WI38 (cell line): ENCODE measurements around the gene HLA-DOA.

Source experiments
- H3K4me3 ChIP-seq: 2 replicates; pipeline ENCODE4 v1.5.1; 2011; ENCODE audit warnings: low read depth, mild to moderate bottlenecking, control low read depth, low read length
- TF ChIP-seq, protein P1 (sequence below): IDR thresholded peaks from 2 replicates; pipeline ENCODE4 v1.5.1; 2012; ENCODE audit warnings: low read depth, mild to moderate bottlenecking, control low read depth, low read length

HLA-DOA gene

GRCh38 chr6:33015798-33016197 is 6.4 kb upstream of the HLA-DOA start:
- TF ChIP-seq, protein P1, sequence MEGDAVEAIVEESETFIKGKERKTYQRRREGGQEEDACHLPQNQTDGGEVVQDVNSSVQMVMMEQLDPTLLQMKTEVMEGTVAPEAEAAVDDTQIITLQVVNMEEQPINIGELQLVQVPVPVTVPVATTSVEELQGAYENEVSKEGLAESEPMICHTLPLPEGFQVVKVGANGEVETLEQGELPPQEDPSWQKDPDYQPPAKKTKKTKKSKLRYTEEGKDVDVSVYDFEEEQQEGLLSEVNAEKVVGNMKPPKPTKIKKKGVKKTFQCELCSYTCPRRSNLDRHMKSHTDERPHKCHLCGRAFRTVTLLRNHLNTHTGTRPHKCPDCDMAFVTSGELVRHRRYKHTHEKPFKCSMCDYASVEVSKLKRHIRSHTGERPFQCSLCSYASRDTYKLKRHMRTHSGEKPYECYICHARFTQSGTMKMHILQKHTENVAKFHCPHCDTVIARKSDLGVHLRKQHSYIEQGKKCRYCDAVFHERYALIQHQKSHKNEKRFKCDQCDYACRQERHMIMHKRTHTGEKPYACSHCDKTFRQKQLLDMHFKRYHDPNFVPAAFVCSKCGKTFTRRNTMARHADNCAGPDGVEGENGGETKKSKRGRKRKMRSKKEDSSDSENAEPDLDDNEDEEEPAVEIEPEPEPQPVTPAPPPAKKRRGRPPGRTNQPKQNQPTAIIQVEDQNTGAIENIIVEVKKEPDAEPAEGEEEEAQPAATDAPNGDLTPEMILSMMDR: no peak
- H3K4me3 ChIP-seq: no peak overlapping the region

DNA sequence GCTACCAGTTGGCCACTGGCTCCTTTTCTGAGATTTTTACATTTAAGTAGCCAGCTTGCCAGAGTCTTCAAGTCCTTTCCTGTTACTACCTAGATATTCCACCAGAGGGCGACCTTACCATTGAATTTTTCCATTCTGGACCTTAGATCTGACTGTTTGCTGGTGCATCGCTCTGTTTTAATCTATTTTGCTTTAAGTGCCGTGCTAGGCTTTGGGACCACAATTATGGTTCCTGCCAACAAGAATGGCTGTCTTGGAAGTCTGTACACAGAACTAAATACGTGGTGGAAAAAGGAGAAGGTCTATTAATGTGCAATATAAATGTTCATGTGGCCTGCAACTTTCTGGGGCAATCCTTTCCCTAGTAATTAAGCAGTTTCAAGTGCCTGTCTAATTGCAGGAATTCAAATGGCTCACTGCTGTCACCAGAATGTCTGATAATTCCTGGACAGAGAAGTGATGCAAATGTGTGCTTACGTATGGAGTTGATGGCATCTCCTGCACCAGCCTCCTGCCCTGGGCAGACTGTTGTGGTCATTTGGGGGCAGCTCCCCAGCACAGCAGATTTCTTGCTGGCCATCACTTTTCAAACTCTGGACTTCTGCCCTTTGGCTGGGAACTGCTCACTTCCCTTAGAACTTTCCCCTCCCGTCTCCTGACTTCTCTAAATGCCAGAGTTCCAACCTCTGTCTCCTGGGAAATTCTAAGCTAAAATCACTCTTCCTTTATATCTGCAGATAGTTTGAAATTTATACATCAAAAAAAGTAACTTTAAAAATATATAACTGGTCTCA is 5.6 kb upstream of the HLA-DOA start:
- TF ChIP-seq, protein P1: peak; percentile 49; the same call in 1 of the 2 replicates
- no peak overlapping the region for H3K4me3 ChIP-seq

DNA sequence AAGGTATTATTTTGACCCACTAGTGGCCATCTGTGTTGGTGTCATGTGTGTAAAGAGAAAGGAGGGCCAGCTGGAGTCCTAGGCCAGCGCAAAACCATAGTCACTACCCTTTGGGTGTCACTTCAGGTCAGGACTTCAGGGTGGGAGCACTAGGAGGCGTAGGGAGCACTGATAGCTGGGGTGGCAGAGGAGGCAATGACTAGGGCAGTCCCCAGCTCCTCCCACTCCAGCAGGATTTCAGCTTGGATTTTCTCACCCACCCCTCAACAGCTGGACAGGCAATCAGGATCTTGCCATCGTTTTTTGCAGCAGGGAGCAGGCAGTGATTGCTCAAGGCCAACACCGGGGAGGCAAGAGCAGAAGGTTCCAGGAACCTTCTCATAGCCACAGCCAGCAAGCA is 4.2 kb upstream of the HLA-DOA start:
- no peak overlapping the region for H3K4me3 ChIP-seq
- TF ChIP-seq, protein P1: no peak

DNA sequence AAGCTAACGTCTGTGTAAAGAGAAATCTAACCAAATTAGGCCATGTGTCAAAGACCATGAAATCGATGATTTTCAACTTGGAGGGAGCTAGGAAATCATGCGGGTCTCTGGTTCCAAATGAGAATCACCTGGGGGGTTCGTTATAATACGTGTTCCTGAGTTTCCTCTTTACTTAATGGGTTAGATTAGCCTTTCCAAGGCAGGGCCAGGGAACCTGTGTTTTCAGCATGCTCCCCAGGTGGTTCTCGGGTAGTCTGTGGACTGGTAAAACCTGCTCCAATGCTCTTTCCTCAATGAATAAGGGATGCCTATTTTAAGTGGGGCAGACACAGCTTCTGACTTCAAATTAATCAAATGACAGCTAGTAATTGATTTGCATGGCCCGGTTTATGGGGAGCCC is 965 bp upstream of the HLA-DOA start:
- no peak overlapping the region for H3K4me3 ChIP-seq
- TF ChIP-seq, protein P1: no peak

DNA sequence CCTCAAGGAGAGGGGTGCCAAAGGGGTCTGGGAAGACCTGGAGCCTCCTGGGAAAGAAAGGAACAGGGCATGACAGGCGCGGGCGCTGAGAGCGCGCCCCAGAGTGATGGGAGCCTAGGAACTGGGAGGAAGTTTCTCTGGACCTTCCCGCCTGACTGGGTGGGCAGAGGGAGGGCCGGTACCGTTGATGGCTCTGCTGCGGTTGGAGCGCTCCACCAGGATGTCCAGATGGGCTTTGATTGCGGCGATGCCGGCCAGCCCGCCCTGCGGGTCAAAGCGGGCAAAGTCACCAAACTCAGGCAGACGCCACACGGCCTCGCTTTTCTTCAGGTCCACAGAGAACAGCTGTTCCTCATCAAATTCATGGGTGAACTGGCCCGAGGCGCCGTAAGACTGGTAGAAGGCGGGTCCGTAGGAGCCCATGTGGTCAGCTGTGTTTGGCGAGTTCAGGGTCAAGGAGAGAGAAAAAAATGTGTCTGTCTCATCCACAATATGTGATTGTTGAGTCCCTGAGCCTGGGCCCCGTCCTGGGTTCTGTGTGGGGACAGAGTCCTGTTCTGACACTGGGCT is 1.5 kb downstream of the HLA-DOA start:
- TF ChIP-seq, protein P1: no peak
- no peak overlapping the region for H3K4me3 ChIP-seq

- TF ChIP-seq, protein P1: no peak
- H3K4me3 ChIP-seq: no peak overlapping the region
These were observed 4.5 kb downstream of the HLA-DOA start for GRCh38 chr6:33004940-33005339.

DNA sequence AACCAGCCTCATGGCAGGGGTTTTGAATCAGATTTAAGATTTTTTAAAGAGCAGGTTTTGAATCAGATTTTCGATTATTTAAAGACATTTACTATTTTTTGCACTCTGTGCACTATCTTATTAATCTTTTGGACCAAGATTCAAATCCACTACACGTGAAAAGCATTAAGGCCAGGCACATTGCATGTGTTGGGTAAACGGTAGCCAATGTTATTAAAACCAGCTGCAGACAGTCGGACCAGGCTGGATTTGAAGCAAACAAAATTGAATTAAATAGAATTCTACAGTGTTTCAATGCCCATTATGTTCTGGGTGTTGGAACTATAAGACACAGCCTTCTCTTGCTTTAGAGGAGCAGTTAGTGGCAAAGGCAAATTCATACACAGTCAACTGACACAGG is 7.7 kb downstream of the HLA-DOA start:
- H3K4me3 ChIP-seq: no peak overlapping the region
- TF ChIP-seq, protein P1: no peak
